Lower lobe of right lung (tissue), 2 donors: ENCODE measurements around the gene AOC1. TPM values are rescaled to one million over a fixed set of nuclear protein-coding genes. Genes with fewer than 3 reads are reported as not detected.

Experiments
- ATAC-seq, 2 donors: fragments of 200-7000 bp; cut with Tn5 transposase; one replicate each; pipeline ENCODE4 v1.9.1; 2020 to 2022; ENCODE audit warnings: mild to moderate bottlenecking in 2 of 2, moderate library complexity in 2 of 2
- DNase-seq: peaks from one replicate; pipeline ENCODE4 v3.0.0-alpha.2; 2020
- H3K27ac ChIP-seq: fragments of 200-600 bp; one replicate; pipeline ENCODE4 v1.8.0; 2022
- H3K27me3 ChIP-seq: fragments of 200-600 bp; one replicate; pipeline ENCODE4 v1.8.0; 2022; ENCODE audit warnings: low read depth
- H3K36me3 ChIP-seq: fragments of 200-600 bp; one replicate; pipeline ENCODE4 v1.8.0; 2022; ENCODE audit warnings: mild to moderate bottlenecking
- H3K4me1 ChIP-seq: fragments of 200-600 bp; one replicate; pipeline ENCODE4 v1.8.0; 2022
- H3K4me3 ChIP-seq: fragments of 200-600 bp; one replicate; pipeline ENCODE4 v1.8.0; 2022; ENCODE audit warnings: mild to moderate bottlenecking
- H3K9me3 ChIP-seq: fragments of 200-600 bp; one replicate; pipeline ENCODE4 v1.8.0; 2022
- CTCF ChIP-seq: fragments of 200-600 bp; IDR thresholded peaks from one replicate; pipeline ENCODE4 v1.8.0; 2022; ENCODE audit warnings: antibody characterized with exemption, mild to moderate bottlenecking
- intact Hi-C: fragments of 100-400 bp; cut with DNase I; formaldehyde crosslinking; loops from one replicate; pipeline ENCODE4 v1.11.0; 2022
- total RNA-seq: library from RNA; stranded (reverse); fragmentation: NEBNext Ultra II Directional; extraction: Animal tissue kit (Norgen Biotek cat#: 25700); gene quantifications from one replicate; pipeline ENCODE4 v1.2.1, GENCODE V29; 2021
- donor health status: DM: no; HTN: yes; CAD: no; lungs with severe emphysema.

The AOC1 gene
- total RNA-seq, 1 donor from 2014 or later, result 1.7 TPM

- ATAC-seq, result no peak
These were observed 44.4 kb downstream of the AOC1 start for GRCh38 chr7:150896562-150897209.

GRCh38 chr7:150897502-150898474 is 45.5 kb downstream of the AOC1 start:
- no peaks in the 10 kb centered on the region for H3K4me1 ChIP-seq
- ATAC-seq, result peak in 1 of 2 donors; percentile 4
- intact Hi-C loops, result no loop called here

More at GRCh38 chr7:150896562-150897209, 44.4 kb downstream of the AOC1 start:
- TF ChIP-seq CTCF, result no peak
- intact Hi-C loops, result no loop called here
- H3K4me3 ChIP-seq, result no peak overlapping the region
- H3K27me3 ChIP-seq, result peaks cover 50% of the 10 kb centered on the region
- DNase-seq, result no peak
- no peaks in the 10 kb centered on the region for H3K36me3 ChIP-seq
- no peaks in the 10 kb centered on the region for H3K4me1 ChIP-seq
- peaks cover 5% of the 10 kb centered on the region for H3K9me3 ChIP-seq
- no peak overlapping the region for H3K27ac ChIP-seq

GRCh38 chr7:150898475-150899011 is 46.2 kb downstream of the AOC1 start:
- Histone ChIP-seq H3K4me3 (no peak overlapping the region), H3K36me3 (no peaks in the 10 kb centered on the region), H3K9me3 (peaks cover 1% of the 10 kb centered on the region), H3K4me1 (no peaks in the 10 kb centered on the region), H3K27me3 (peaks cover 50% of the 10 kb centered on the region), H3K27ac (no peak overlapping the region)
- intact Hi-C loops, result no loop called here
- peak; percentile 96 for TF ChIP-seq CTCF
- ATAC-seq (peak; percentile 81 to 87), DNase-seq (peak; percentile 87)

More at GRCh38 chr7:150897502-150898474, 45.5 kb downstream of the AOC1 start:
- Histone ChIP-seq H3K9me3 (peaks cover 5% of the 10 kb centered on the region), H3K27ac (no peak overlapping the region), H3K27me3 (peaks cover 50% of the 10 kb centered on the region), H3K4me3 (no peak overlapping the region), H3K36me3 (no peaks in the 10 kb centered on the region)
- DNase-seq, result no peak
- no peak for TF ChIP-seq CTCF

GRCh38 chr7:150900675-150901074 is 48.4 kb downstream of the AOC1 start:
- H3K4me1 ChIP-seq, result no peaks in the 10 kb centered on the region
- intact Hi-C loops, result no loop called here
- TF ChIP-seq CTCF, result no peak
- H3K27ac ChIP-seq, result no peak overlapping the region
- DNase-seq, result no peak
- no peaks in the 10 kb centered on the region for H3K9me3 ChIP-seq
- peaks cover 48% of the 10 kb centered on the region for H3K27me3 ChIP-seq
- no peak overlapping the region for H3K4me3 ChIP-seq
- ATAC-seq, result no peak
- H3K36me3 ChIP-seq, result no peaks in the 10 kb centered on the region

GRCh38 chr7:150901160-150902035 is 49.1 kb downstream of the AOC1 start:
- intact Hi-C loops, result no loop called here
- DNase-seq, result no peak
- no peaks in the 10 kb centered on the region for H3K36me3 ChIP-seq
- H3K4me3 ChIP-seq, result no peak overlapping the region
- no peak for ATAC-seq
- no peaks in the 10 kb centered on the region for H3K9me3 ChIP-seq
- H3K4me1 ChIP-seq, result no peaks in the 10 kb centered on the region
- TF ChIP-seq CTCF, result no peak
- H3K27me3 ChIP-seq, result peaks cover 41% of the 10 kb centered on the region
- no peak overlapping the region for H3K27ac ChIP-seq
